ENCODE data around the gene BMP7. TPM values are rescaled to one million over a fixed set of nuclear protein-coding genes. Genes with fewer than 3 reads are reported as not detected.
A peak's percentile ranks its signal among the peaks of the same experiment; 100 is the strongest.

The BMP7 gene
- total and polyA plus RNA-seq, 9 of the 15 experiments (the other 6 are each of a cell fraction or from before 2014, with no cell fraction given), result 0.18 TPM; not detected in 8

DNA sequence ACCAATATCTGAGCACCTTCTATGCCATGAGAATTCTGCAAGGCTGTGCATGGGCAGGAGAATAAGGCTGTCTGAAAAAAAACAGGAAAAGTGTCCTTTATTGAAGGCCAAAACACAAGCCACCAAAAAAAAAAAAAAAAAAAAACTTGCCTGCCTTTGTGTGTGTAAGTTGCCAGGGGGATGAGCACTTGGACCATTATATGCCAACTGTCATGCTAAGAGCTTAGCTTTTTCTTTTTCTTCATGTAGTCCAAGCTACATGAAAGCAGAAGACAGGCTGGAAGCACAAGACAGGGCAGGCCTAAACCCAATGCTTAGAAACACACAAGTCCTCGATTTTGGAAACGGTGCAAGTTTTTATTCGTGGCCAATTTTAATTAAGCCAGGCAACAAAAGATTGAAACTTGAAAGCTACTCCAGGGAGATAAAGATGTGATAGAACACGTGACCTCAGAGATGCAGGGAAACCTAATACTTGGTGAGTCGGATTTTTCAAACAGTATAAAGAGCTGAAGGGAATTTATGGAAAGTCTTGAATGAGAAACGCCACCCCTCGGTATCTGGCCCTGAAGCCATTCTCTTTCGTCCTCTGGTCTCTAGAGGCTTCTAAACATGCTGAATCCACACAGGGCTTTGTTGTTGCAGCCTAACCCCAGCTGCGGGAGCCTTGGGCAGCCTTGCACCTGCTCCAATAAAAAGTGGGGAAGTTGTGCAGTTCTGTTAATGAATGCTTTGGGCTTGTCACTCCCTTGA is 8.6 kb downstream of the BMP7 start:
- H2AFZ ChIP-seq (ENCODE audit: low read depth, low read length), result no peak overlapping the region
- intact Hi-C loops (cut with micrococcal nuclease) (no loop called here), in situ Hi-C loops (cut with MboI) (no loop called here)
- 1% methylated on average over 9 of the region's 9 CpGs for WGBS (ENCODE audit: insufficient coverage, low coverage, missing lambda C conversion rate)
- H3K4me2 ChIP-seq (ENCODE audit: insufficient read depth, low read length), result no peak overlapping the region
- 0 out of 2 replicates have a peak, but pooled peaks cover 5% of the 10 kb centered on the region for H4K20me1 ChIP-seq (replicated peaks; ENCODE audit: control insufficient read depth, insufficient read depth, low read length)
- DNase-seq (ENCODE audit: extremely low read depth in 1 of 4, low spot score in 3 of 4), result no peak
- H3K4me3 ChIP-seq, result no peak overlapping the region
- no peaks in the 10 kb centered on the region for H3K9me3 ChIP-seq (replicated peaks; ENCODE audit: control insufficient read depth, insufficient read depth, low read depth, low read length)
- ATAC-seq, result no peak
- TF ChIP-seq, protein P1, sequence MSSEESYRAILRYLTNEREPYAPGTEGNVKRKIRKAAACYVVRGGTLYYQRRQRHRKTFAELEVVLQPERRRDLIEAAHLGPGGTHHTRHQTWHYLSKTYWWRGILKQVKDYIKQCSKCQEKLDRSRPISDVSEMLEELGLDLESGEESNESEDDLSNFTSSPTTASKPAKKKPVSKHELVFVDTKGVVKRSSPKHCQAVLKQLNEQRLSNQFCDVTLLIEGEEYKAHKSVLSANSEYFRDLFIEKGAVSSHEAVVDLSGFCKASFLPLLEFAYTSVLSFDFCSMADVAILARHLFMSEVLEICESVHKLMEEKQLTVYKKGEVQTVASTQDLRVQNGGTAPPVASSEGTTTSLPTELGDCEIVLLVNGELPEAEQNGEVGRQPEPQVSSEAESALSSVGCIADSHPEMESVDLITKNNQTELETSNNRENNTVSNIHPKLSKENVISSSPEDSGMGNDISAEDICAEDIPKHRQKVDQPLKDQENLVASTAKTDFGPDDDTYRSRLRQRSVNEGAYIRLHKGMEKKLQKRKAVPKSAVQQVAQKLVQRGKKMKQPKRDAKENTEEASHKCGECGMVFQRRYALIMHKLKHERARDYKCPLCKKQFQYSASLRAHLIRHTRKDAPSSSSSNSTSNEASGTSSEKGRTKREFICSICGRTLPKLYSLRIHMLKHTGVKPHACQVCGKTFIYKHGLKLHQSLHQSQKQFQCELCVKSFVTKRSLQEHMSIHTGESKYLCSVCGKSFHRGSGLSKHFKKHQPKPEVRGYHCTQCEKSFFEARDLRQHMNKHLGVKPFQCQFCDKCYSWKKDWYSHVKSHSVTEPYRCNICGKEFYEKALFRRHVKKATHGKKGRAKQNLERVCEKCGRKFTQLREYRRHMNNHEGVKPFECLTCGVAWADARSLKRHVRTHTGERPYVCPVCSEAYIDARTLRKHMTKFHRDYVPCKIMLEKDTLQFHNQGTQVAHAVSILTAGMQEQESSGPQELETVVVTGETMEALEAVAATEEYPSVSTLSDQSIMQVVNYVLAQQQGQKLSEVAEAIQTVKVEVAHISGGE (CRISPR knock-in tag; IDR thresholded peaks at IDR 0.05), result peak in 1 of 3 experiments; percentile 51; a peak in 2 of 6 replicates
- TF ChIP-seq ATF7 (IDR thresholded peaks at IDR 0.05) (no peak), RAD51 (IDR thresholded peaks at IDR 0.05; ENCODE audit: borderline replicate concordance, low read depth) (peak; percentile 42; the same call in 1 of the 2 replicates), RBM15 (IDR thresholded peaks at IDR 0.05; ENCODE audit: insufficient read depth, low read length) (no peak), U2AF2 (optimal IDR thresholded peaks at IDR 0.05; ENCODE audit: low read depth, low read length) (no peak), TBL1XR1 (IDR thresholded peaks at IDR 0.05; ENCODE audit: low read length in 2 of 2) (no peak)
- TF ChIP-seq, protein P2, sequence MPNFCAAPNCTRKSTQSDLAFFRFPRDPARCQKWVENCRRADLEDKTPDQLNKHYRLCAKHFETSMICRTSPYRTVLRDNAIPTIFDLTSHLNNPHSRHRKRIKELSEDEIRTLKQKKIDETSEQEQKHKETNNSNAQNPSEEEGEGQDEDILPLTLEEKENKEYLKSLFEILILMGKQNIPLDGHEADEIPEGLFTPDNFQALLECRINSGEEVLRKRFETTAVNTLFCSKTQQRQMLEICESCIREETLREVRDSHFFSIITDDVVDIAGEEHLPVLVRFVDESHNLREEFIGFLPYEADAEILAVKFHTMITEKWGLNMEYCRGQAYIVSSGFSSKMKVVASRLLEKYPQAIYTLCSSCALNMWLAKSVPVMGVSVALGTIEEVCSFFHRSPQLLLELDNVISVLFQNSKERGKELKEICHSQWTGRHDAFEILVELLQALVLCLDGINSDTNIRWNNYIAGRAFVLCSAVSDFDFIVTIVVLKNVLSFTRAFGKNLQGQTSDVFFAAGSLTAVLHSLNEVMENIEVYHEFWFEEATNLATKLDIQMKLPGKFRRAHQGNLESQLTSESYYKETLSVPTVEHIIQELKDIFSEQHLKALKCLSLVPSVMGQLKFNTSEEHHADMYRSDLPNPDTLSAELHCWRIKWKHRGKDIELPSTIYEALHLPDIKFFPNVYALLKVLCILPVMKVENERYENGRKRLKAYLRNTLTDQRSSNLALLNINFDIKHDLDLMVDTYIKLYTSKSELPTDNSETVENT (CRISPR knock-in tag; IDR thresholded peaks at IDR 0.05), result no peak
- TF ChIP-seq, protein P3, sequence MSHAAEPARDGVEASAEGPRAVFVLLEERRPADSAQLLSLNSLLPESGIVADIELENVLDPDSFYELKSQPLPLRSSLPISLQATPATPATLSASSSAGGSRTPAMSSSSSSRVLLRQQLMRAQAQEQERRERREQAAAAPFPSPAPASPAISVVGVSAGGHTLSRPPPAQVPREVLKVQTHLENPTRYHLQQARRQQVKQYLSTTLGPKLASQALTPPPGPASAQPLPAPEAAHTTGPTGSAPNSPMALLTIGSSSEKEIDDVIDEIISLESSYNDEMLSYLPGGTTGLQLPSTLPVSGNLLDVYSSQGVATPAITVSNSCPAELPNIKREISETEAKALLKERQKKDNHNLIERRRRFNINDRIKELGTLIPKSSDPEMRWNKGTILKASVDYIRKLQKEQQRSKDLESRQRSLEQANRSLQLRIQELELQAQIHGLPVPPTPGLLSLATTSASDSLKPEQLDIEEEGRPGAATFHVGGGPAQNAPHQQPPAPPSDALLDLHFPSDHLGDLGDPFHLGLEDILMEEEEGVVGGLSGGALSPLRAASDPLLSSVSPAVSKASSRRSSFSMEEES (CRISPR knock-in tag; IDR thresholded peaks at IDR 0.05), result peak; percentile 43; the same call in 1 of the 2 replicates
- no TSS peak for BruUV-seq (replicated peaks)
- CTCF ChIA-PET (ENCODE audit: low intra/inter-chr PET ratio), result no interaction called here
- no peaks in the 10 kb centered on the region for H3K4me1 ChIP-seq (replicated peaks in 1 of 2; ENCODE audit: control insufficient read depth in 2 of 2, insufficient read depth in 2 of 2, low read length in 2 of 2)
- H3K9ac ChIP-seq (ENCODE audit: insufficient read depth in 1 of 2, low read depth in 2 of 2, low read length in 2 of 2), result no peak overlapping the region
- no peaks in the 10 kb centered on the region for H3K9me1 ChIP-seq (ENCODE audit: control insufficient read depth, insufficient read depth, low read length)
- no peak overlapping the region for H3K27ac ChIP-seq (ENCODE audit: extremely low read depth, low read depth, low read length)
- H3K79me2 ChIP-seq (ENCODE audit: control insufficient read depth, insufficient read depth, low read length), result no peaks in the 10 kb centered on the region
- no peak for FAIRE-seq
- peaks cover 35 to 46% of the 10 kb centered on the region in 2 experiments; a peak in 4 of 5 replicates for H3K27me3 ChIP-seq (ENCODE audit: control insufficient read depth in 2 of 2, insufficient read depth in 2 of 2, low read length in 2 of 2)
- POLR2A ChIA-PET, result interaction anchor here (0.6 kb wide), 1 partner anchor 229 kb away, joined by 3 read pairs; no protein-coding TSS in a partner anchor
- no peaks in the 10 kb centered on the region for H3K36me3 ChIP-seq (ENCODE audit: control insufficient read depth, insufficient read depth, low read length)

All from K562 (cell line).